Nephron (organoid): ENCODE data around the gene RNF113B.

Experiments used
- H3K27ac Mint-ChIP-seq, 3 experiments: 2 replicates each; pipeline ENCODE4 v1.8.0; 2020; ENCODE audit warnings: mixed read lengths in 3 of 3, mild to moderate bottlenecking in 2 of 3, moderate library complexity in 1 of 3
- H3K27me3 Mint-ChIP-seq: 2 replicates; pipeline ENCODE4 v1.8.0; 2021; ENCODE audit warnings: low read depth, mild to moderate bottlenecking, moderate library complexity, mixed read lengths
- H3K36me3 Mint-ChIP-seq: 2 replicates; pipeline ENCODE4 v1.8.0; 2020; ENCODE audit warnings: low read depth, mixed read lengths
- H3K4me1 Mint-ChIP-seq: 2 replicates; pipeline ENCODE4 v1.8.0; 2020; ENCODE audit warnings: mixed read lengths
- H3K4me3 Mint-ChIP-seq, 3 experiments: 2 replicates each; pipeline ENCODE4 v1.8.0; 2020; ENCODE audit warnings: mild to moderate bottlenecking in 3 of 3, mixed read lengths in 3 of 3, moderate library complexity in 2 of 3
- H3K9me3 Mint-ChIP-seq: 2 replicates; pipeline ENCODE4 v1.8.0; 2020; ENCODE audit warnings: mixed read lengths
- TF ChIP-seq, protein P1 (sequence below), 3 experiments: fragments of 200-600 bp; sonication (generic); IDR thresholded peaks; one replicate each; pipeline ENCODE4 v1.5.0; 2021; ENCODE audit warnings: antibody characterized with exemption in 3 of 3; ENCODE audit not compliant: unreplicated experiment in 3 of 3

The RNF113B gene

DNA sequence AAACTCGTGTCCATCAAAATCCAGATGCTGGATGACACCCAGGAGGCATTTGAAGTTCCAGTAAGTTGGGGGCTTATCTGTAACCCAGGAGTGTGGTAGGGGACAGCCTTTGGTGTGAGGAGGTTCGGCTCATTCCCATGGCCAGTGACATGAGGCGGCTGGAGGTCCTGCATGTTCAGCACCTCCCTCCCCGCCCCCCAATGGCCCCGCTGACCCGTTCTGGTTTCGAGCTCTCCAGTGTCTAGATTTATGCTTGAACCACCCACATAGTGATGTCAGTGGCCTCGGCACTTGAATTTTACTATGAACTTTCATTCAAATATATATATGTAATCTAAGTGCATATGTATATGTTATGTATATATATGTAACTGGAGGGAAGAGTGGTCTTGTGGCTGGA lies 36.3 kb upstream of the RNF113B start:
- TF ChIP-seq, protein P1, sequence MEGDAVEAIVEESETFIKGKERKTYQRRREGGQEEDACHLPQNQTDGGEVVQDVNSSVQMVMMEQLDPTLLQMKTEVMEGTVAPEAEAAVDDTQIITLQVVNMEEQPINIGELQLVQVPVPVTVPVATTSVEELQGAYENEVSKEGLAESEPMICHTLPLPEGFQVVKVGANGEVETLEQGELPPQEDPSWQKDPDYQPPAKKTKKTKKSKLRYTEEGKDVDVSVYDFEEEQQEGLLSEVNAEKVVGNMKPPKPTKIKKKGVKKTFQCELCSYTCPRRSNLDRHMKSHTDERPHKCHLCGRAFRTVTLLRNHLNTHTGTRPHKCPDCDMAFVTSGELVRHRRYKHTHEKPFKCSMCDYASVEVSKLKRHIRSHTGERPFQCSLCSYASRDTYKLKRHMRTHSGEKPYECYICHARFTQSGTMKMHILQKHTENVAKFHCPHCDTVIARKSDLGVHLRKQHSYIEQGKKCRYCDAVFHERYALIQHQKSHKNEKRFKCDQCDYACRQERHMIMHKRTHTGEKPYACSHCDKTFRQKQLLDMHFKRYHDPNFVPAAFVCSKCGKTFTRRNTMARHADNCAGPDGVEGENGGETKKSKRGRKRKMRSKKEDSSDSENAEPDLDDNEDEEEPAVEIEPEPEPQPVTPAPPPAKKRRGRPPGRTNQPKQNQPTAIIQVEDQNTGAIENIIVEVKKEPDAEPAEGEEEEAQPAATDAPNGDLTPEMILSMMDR (IDR thresholded peaks at IDR 0.05; ENCODE audit: unreplicated experiment in 3 of 3): no peak
- peaks cover 6% of the 10 kb centered on the region for H3K9me3 Mint-ChIP-seq
- peak overlapping the region; percentile 97 to 99 (median 97) for H3K27ac Mint-ChIP-seq
- H3K4me3 Mint-ChIP-seq: peak overlapping the region in 2 of 3 experiments; percentile 66 to 77
- H3K27me3 Mint-ChIP-seq: no peaks in the 10 kb centered on the region
- H3K4me1 Mint-ChIP-seq: peaks cover 72% of the 10 kb centered on the region
- H3K36me3 Mint-ChIP-seq: peaks cover 40% of the 10 kb centered on the region

DNA sequence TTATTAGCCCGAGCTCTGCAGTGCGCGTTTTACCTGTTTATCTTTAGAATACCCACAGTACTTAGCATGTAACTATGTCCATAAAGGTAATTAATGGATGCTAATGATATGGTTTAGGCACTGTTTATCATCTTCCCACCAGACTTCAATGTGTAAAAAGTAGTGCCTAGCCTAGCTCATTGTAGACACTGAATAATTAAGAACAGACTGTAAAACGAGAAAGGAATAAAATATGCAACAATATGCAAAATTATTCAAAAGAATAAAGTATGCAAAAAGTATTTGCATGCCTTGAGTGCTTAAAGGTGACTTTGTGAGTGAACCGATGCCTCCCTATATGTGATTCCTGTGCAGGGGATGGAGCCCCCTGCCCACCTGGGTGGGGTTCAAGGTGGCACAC lies 35.7 kb upstream of the RNF113B start:
- TF ChIP-seq, protein P1 (IDR thresholded peaks at IDR 0.05; ENCODE audit: unreplicated experiment in 3 of 3): no peak
- Mint-ChIP-seq H3K36me3 (peaks cover 41% of the 10 kb centered on the region), H3K27ac (peak overlapping the region; percentile 97 to 99 (median 97)), H3K27me3 (no peaks in the 10 kb centered on the region), H3K9me3 (peaks cover 6% of the 10 kb centered on the region), H3K4me1 (peaks cover 70% of the 10 kb centered on the region), H3K4me3 (peak overlapping the region in 2 of 3 experiments; percentile 0 to 30)

DNA sequence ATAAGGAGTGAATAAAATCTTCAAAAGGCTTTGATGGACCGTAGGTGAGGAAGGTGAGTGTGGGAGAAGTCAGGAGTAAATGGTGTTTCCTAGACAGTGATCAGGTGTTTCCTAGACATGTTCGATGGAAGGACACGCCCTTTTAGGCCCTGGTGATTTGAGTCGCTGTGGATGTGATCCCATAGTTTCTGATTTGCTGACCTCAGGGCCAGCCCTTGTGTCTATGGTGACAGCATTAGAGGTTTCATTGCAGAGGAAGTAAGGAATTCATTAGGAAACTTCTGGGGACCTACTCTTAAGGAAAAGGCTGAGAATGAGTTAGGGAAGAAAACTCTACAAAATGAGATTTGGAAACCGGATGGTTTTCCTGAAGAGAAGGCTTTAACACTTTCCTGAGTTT lies 31.5 kb upstream of the RNF113B start:
- no peak overlapping the region for H3K4me3 Mint-ChIP-seq
- H3K9me3 Mint-ChIP-seq: peaks cover 36% of the 10 kb centered on the region
- H3K27ac Mint-ChIP-seq: peak overlapping the region; percentile 71 to 85 (median 80)
- H3K36me3 Mint-ChIP-seq: peaks cover 58% of the 10 kb centered on the region
- TF ChIP-seq, protein P1 (IDR thresholded peaks at IDR 0.05; ENCODE audit: unreplicated experiment in 3 of 3): no peak
- H3K4me1 Mint-ChIP-seq: peaks cover 43% of the 10 kb centered on the region
- no peaks in the 10 kb centered on the region for H3K27me3 Mint-ChIP-seq

DNA sequence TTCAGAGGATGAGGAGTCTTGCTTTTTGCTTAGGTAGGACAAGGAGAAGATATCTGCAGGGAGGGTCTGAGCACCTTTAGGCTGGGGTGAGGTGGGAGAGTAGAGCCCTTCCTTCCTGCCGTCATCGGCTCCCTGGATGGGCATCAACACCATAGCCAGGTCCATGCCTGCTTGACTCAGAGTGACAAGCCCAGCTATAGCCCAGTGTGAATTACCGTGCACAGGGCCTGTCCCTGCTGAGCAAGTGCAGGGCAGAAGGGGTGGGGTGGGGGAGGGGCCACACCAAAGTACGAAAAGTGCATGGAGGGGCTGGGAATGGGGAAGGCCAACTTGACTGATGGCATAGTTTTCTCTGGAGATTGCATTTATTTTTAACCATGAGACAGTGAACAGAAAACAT lies 30.3 kb upstream of the RNF113B start:
- peak overlapping the region; percentile 71 to 80 (median 79) for H3K27ac Mint-ChIP-seq
- TF ChIP-seq, protein P1 (IDR thresholded peaks at IDR 0.05; ENCODE audit: unreplicated experiment in 3 of 3): no peak
- peaks cover 34% of the 10 kb centered on the region for H3K4me1 Mint-ChIP-seq
- H3K27me3 Mint-ChIP-seq: no peaks in the 10 kb centered on the region
- H3K36me3 Mint-ChIP-seq: peaks cover 66% of the 10 kb centered on the region
- peaks cover 41% of the 10 kb centered on the region for H3K9me3 Mint-ChIP-seq
- H3K4me3 Mint-ChIP-seq: no peak overlapping the region

DNA sequence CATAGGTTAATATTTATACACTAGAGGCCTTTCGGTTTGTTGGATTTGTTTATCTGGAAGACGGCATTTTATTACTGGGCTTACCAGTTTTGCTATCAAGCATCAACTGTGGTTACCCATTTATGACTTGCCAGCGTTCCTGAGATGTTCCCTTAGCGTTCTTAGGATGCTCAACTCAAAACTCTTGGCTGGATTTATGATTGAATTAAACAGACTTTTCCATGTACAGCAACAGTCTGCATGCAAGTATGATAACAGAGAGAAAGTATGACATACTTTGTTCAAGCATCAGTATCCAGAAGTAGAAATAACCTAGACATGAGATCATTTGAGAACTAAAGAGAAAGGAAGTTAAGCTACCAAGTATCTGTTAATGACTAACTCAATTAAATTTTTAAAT lies 29.9 kb upstream of the RNF113B start:
- peaks cover 35% of the 10 kb centered on the region for H3K4me1 Mint-ChIP-seq
- peak overlapping the region; percentile 71 to 80 (median 79) for H3K27ac Mint-ChIP-seq
- H3K9me3 Mint-ChIP-seq: peaks cover 41% of the 10 kb centered on the region
- peaks cover 68% of the 10 kb centered on the region for H3K36me3 Mint-ChIP-seq
- TF ChIP-seq, protein P1 (IDR thresholded peaks at IDR 0.05; ENCODE audit: unreplicated experiment in 3 of 3): no peak
- H3K27me3 Mint-ChIP-seq: no peaks in the 10 kb centered on the region
- no peak overlapping the region for H3K4me3 Mint-ChIP-seq

DNA sequence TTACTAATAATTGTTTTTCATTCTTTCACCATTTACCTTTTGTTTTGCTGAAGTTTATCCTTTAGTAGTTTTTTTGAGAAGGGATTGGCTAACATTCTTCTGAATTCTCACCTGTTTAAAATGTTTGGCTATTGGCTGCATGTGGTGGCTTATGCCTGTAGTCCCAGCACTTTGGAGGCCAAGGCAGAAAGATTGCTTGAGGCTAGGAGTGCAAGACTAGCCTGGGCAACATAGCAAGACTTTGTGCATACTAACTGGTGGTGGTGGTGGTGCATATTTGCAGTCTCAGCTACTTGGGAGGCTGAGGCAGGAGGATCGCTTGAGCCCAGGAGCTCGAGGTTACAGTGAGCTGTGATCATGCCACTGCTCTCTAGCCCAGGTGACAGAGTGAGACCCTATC lies 27.5 kb upstream of the RNF113B start:
- no peaks in the 10 kb centered on the region for H3K27me3 Mint-ChIP-seq

More for the DNA sequence above, 27.5 kb upstream of the RNF113B start:
- Mint-ChIP-seq H3K27ac (no peak overlapping the region), H3K4me1 (peaks cover 54% of the 10 kb centered on the region), H3K36me3 (peaks cover 58% of the 10 kb centered on the region), H3K9me3 (peaks cover 37% of the 10 kb centered on the region), H3K4me3 (no peak overlapping the region)
- TF ChIP-seq, protein P1 (IDR thresholded peaks at IDR 0.05; ENCODE audit: unreplicated experiment in 3 of 3): no peak
